Amniotic epithelial cell (primary cell): ENCODE measurements around the gene ZDHHC19.
"Not testable (repeated sequence)": the region's sequence is repeated elsewhere in the genome, so short reads cannot be mapped to it uniquely, and the experiment has no call there.

ENCODE experiments used
- DNase-seq: peaks from one replicate; pipeline ENCODE4 v3.0.0-alpha.2; 2010; ENCODE audit warnings: low read depth

ZDHHC19 gene

GRCh38 chr3:196178993-196179379 lies 32.2 kb downstream of the ZDHHC19 start:
- no peak for DNase-seq

- DNase-seq, result no peak
Measured at GRCh38 chr3:196177967-196178366, 33.2 kb downstream of the ZDHHC19 start.

- no peak for DNase-seq
Measured at GRCh38 chr3:196177567-196177966, 33.6 kb downstream of the ZDHHC19 start.

GRCh38 chr3:196175722-196176121 lies 35.5 kb downstream of the ZDHHC19 start:
- DNase-seq, result no peak

- no peak for DNase-seq
Measured at GRCh38 chr3:196175116-196175625, 36.0 kb downstream of the ZDHHC19 start.

- DNase-seq, result no peak
Measured at GRCh38 chr3:196174652-196175051, 36.5 kb downstream of the ZDHHC19 start.

- not testable (repeated sequence) for DNase-seq
Measured at GRCh38 chr3:196170296-196170695, 40.9 kb downstream of the ZDHHC19 start.

GRCh38 chr3:196169836-196170240 lies 41.4 kb downstream of the ZDHHC19 start:
- DNase-seq, result no peak

GRCh38 chr3:196168808-196169391 lies 42.3 kb downstream of the ZDHHC19 start:
- DNase-seq, result no peak

- no peak for DNase-seq
Measured at GRCh38 chr3:196166741-196167140, 44.5 kb downstream of the ZDHHC19 start.

- DNase-seq, result no peak
Measured at GRCh38 chr3:196165850-196166249, 45.4 kb downstream of the ZDHHC19 start.

- peak; percentile 20 for DNase-seq
Measured at GRCh38 chr3:196165006-196165575, 46.1 kb downstream of the ZDHHC19 start.

GRCh38 chr3:196164576-196164975 lies 46.6 kb downstream of the ZDHHC19 start:
- no peak for DNase-seq

GRCh38 chr3:196163666-196164493 lies 47.3 kb downstream of the ZDHHC19 start:
- DNase-seq, result peak; percentile 88

GRCh38 chr3:196163212-196163611 lies 48.0 kb downstream of the ZDHHC19 start:
- DNase-seq, result no peak

- DNase-seq, result no peak
Measured at GRCh38 chr3:196162679-196163078, 48.5 kb downstream of the ZDHHC19 start.

- peak; percentile 87 for DNase-seq
Measured at GRCh38 chr3:196159952-196160804, 51.0 kb downstream of the ZDHHC19 start.

- DNase-seq, result no peak
Measured at GRCh38 chr3:196159526-196159925, 51.7 kb downstream of the ZDHHC19 start.

- DNase-seq, result no peak
Measured at GRCh38 chr3:196156160-196156559, 55.0 kb downstream of the ZDHHC19 start.

GRCh38 chr3:196150481-196150880 lies 60.7 kb downstream of the ZDHHC19 start:
- DNase-seq, result no peak

- DNase-seq, result no peak
Measured at GRCh38 chr3:196149831-196150301, 61.3 kb downstream of the ZDHHC19 start.

GRCh38 chr3:196149375-196149774 lies 61.8 kb downstream of the ZDHHC19 start:
- DNase-seq, result no peak
